H7 (cell line): ENCODE data around the gene ZNF439. TPM values are rescaled to one million over a fixed set of nuclear protein-coding genes. Genes with fewer than 3 reads are reported as not detected.
A peak's percentile ranks its signal among the peaks of the same experiment; 100 is the strongest.
"Not testable (repeated sequence)": the region's sequence is repeated elsewhere in the genome, so short reads cannot be mapped to it uniquely, and the experiment has no call there.

ENCODE experiments used
- DNase-seq: peaks from one replicate; pipeline ENCODE4 v3.0.0; 2012
- H3K27me3 ChIP-seq: 2 replicates; pipeline ENCODE4 v1.6.0; 2011; ENCODE audit warnings: mild to moderate bottlenecking, low read length; ENCODE audit not compliant: control insufficient read depth, insufficient read depth
- H3K36me3 ChIP-seq: replicated peaks from 2 replicates; pipeline ENCODE4 v1.5.1; 2011; ENCODE audit warnings: low read length; ENCODE audit not compliant: control insufficient read depth, insufficient read depth
- H3K4me3 ChIP-seq: 2 replicates; pipeline ENCODE4 v1.5.1; 2011; ENCODE audit warnings: low read depth, mild to moderate bottlenecking, control low read depth, low read length, moderate library complexity; ENCODE audit not compliant: insufficient read depth
- total RNA-seq: library from RNA; depleted of rRNA; stranded (reverse); fragments of >200 nt; shearing (Covaris generic); gene quantifications from 2 replicates; pipeline ENCODE4 v1.2.3, GENCODE V29; 2014; rRNA removed

The ZNF439 gene
- not detected in 2 replicates for total RNA-seq

- DNase-seq, result peak; percentile 94
- Histone ChIP-seq H3K27me3 (no peaks in the 10 kb centered on the region), H3K36me3 (no peaks in the 10 kb centered on the region), H3K4me3 (peak within 1 kb of the TSS; percentile 23; the same call in 1 of the 2 replicates)
Measured at GRCh38 chr19:11848594-11849469, at the start of gene ZNF439. ZNF439 (plus strand) TSS chr19:11848726; CDS start chr19:11848868, 142 bp downstream.

- no peak overlapping the region for H3K4me3 ChIP-seq
- no peaks in the 10 kb centered on the region for H3K36me3 ChIP-seq
- no peak for DNase-seq
- no peaks in the 10 kb centered on the region for H3K27me3 ChIP-seq
Measured at GRCh38 chr19:11806354-11807098, 42.0 kb upstream of the ZNF439 start.

GRCh38 chr19:11807099-11807380 is 41.5 kb upstream of the ZNF439 start:
- DNase-seq, result no peak
- H3K36me3 ChIP-seq, result no peaks in the 10 kb centered on the region
- no peak overlapping the region for H3K4me3 ChIP-seq
- H3K27me3 ChIP-seq, result no peaks in the 10 kb centered on the region

GRCh38 chr19:11813703-11814028 is 34.9 kb upstream of the ZNF439 start:
- DNase-seq, result no peak
- Histone ChIP-seq H3K27me3 (peaks cover 6% of the 10 kb centered on the region; the same call in 1 of the 2 replicates), H3K36me3 (no peaks in the 10 kb centered on the region), H3K4me3 (peak overlapping the region; percentile 12; the same call in 1 of the 2 replicates)

- H3K36me3 ChIP-seq, result no peaks in the 10 kb centered on the region
- peaks cover 6% of the 10 kb centered on the region; the same call in 1 of the 2 replicates for H3K27me3 ChIP-seq
- peak within 1 kb of the TSS; percentile 61; the same call in 1 of the 2 replicates for H3K4me3 ChIP-seq
- peak; percentile 98 for DNase-seq
Measured at GRCh38 chr19:11814029-11814699, 34.4 kb upstream of the ZNF439 start, which contains the start of gene ZNF440. ZNF440 (plus strand) TSS chr19:11814273; CDS start chr19:11814448, 175 bp downstream.

GRCh38 chr19:11814700-11815035 is 33.9 kb upstream of the ZNF439 start:
- H3K4me3 ChIP-seq, result peak overlapping the region; percentile 61; the same call in 1 of the 2 replicates
- DNase-seq, result no peak

GRCh38 chr19:11821474-11822109 is 26.9 kb upstream of the ZNF439 start:
- H3K27me3 ChIP-seq, result no peaks in the 10 kb centered on the region
- DNase-seq, result no peak
- no peak overlapping the region for H3K4me3 ChIP-seq
- no peaks in the 10 kb centered on the region; the same call in 1 of the 2 replicates for H3K36me3 ChIP-seq

More at GRCh38 chr19:11814700-11815035, 33.9 kb upstream of the ZNF439 start:
- Histone ChIP-seq H3K27me3 (peaks cover 6% of the 10 kb centered on the region; the same call in 1 of the 2 replicates), H3K36me3 (no peaks in the 10 kb centered on the region)

- H3K27me3 ChIP-seq, DNase-seq, H3K4me3 ChIP-seq, H3K36me3 ChIP-seq: not testable (repeated sequence)
Measured at GRCh38 chr19:11828957-11829876, 19.3 kb upstream of the ZNF439 start.

DNA sequence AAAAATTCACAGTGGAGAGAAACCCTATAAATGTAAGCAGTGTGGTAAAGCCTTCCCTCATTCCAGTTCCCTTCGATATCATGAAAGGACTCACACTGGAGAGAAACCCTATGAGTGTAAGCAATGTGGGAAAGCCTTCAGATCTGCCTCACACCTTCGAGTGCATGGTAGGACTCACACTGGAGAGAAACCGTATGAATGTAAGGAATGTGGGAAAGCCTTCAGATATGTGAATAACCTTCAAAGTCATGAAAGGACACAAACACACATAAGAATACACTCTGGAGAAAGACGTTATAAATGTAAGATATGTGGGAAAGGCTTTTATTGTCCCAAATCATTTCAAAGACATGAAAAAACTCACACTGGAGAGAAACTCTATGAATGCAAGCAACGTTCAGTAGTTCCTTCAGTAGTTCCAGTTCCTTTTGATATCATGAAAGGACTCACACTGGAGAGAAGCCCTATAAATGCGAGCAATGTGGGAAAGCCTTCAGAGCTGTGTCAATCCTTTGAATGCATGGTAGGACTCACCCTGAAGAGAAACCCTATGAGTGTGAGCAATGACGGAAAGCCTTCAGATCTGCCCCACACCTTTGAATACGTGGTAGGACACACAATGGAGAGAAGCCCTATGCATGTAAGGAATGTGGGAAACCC is 16.1 kb upstream of the ZNF439 start:
- no peak for DNase-seq
- no peak overlapping the region for H3K4me3 ChIP-seq
- H3K27me3 ChIP-seq, result no peaks in the 10 kb centered on the region
- peaks cover 1% of the 10 kb centered on the region; the same call in 1 of the 2 replicates for H3K36me3 ChIP-seq

- DNase-seq, result no peak
- H3K4me3 ChIP-seq, result no peak overlapping the region
- H3K36me3 ChIP-seq, result peaks cover 1% of the 10 kb centered on the region; the same call in 1 of the 2 replicates
- H3K27me3 ChIP-seq, result no peaks in the 10 kb centered on the region
Measured at GRCh38 chr19:11833541-11833940, 15.0 kb upstream of the ZNF439 start.

- not testable (repeated sequence) for DNase-seq, H3K27me3 ChIP-seq, H3K36me3 ChIP-seq, H3K4me3 ChIP-seq
Measured at GRCh38 chr19:11835626-11836066, 12.9 kb upstream of the ZNF439 start.

- DNase-seq, result no peak
Measured at GRCh38 chr19:11843722-11844121, 4.8 kb upstream of the ZNF439 start.

DNA sequence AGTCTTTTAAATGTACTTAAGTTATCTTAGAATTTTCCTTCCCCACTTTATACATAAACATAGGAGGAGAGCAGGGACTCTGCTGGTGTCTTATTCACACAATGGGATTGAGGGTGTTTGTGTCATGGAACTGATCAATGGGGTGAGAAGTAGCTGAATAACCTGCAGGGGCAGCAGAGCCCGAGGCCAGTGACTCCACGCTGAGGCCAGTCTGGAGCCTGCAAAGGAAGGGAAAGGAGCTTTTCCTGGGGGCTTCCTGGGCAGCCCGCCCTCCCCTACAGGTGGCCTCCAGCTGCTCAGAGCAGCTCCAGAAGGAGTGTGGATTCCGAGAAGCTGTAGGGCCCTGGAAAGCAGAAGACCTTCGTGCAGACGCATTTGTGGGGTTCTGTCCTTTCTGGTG is 911 bp upstream of the ZNF439 start:
- not testable (repeated sequence) for H3K27me3 ChIP-seq, H3K36me3 ChIP-seq, H3K4me3 ChIP-seq
- peak; percentile 49 for DNase-seq

More at GRCh38 chr19:11843722-11844121, 4.8 kb upstream of the ZNF439 start:
- Histone ChIP-seq H3K27me3 (no peaks in the 10 kb centered on the region), H3K4me3 (no peak overlapping the region), H3K36me3 (no peaks in the 10 kb centered on the region)
